GM10266 (cell line): Measurements from ENCODE around the gene SLC17A7.

Experiments
- DNase-seq: peaks from one replicate; pipeline ENCODE4 v3.0.0; 2012; ENCODE audit errors: extremely low spot score
- CTCF ChIP-seq: IDR thresholded peaks from 2 replicates; pipeline ENCODE4 v1.5.1; 2012; ENCODE audit warnings: mild to moderate bottlenecking, low read depth; ENCODE audit not compliant: control insufficient read depth, insufficient read depth; ENCODE audit errors: missing control alignments

SLC17A7 gene

GRCh38 chr19:49430172-49430677 is 11.1 kb downstream of the SLC17A7 start:
- no peak for DNase-seq
- no peak for TF ChIP-seq CTCF

- no peak for TF ChIP-seq CTCF
- no peak for DNase-seq
Observed at GRCh38 chr19:49428547-49429451, 12.5 kb downstream of the SLC17A7 start.

- DNase-seq = no peak
- no peak for TF ChIP-seq CTCF
Observed at GRCh38 chr19:49427855-49428546, 13.3 kb downstream of the SLC17A7 start.

- DNase-seq = no peak
- no peak for TF ChIP-seq CTCF
Observed at GRCh38 chr19:49427339-49427738, 14.0 kb downstream of the SLC17A7 start.

- no peak for TF ChIP-seq CTCF
- no peak for DNase-seq
Observed at GRCh38 chr19:49425922-49426592, 15.3 kb downstream of the SLC17A7 start.

- TF ChIP-seq CTCF = no peak
- DNase-seq = no peak
Observed at GRCh38 chr19:49425178-49425577, 16.1 kb downstream of the SLC17A7 start, which contains the start of gene GFY. GFY (plus strand) TSS chr19:49425388; CDS start chr19:49426431, 1,043 bp downstream.
